HepG2 (cell line): ENCODE data around the gene SIX4. TPM values are rescaled to one million over a fixed set of nuclear protein-coding genes. Genes with fewer than 3 reads are reported as not detected.

ENCODE experiments used
- HDAC6 ChIP-seq: fragments of 200-600 bp; sonication (generic); IDR thresholded peaks from 2 replicates; pipeline ENCODE4 v1.7.0; 2017; ENCODE audit warnings: mild to moderate bottlenecking, antibody characterized with exemption, low read length, low read depth
- HOXA3 ChIP-seq: sonication (generic); formaldehyde crosslinking; IDR thresholded peaks from 2 replicates; pipeline ENCODE4 v1.5.0; 2020; ENCODE audit warnings: missing genetic modification reagents
- LBX2 ChIP-seq: sonication (generic); formaldehyde crosslinking; IDR thresholded peaks from 2 replicates; pipeline ENCODE4 v1.5.0; 2020; ENCODE audit warnings: missing genetic modification reagents, mild to moderate bottlenecking, borderline replicate concordance
- MAFG ChIP-seq: sonication (generic); formaldehyde crosslinking; IDR thresholded peaks from 2 replicates; pipeline ENCODE4 v1.5.1; 2020; ENCODE audit warnings: mild to moderate bottlenecking, missing genetic modification reagents
- MED13 ChIP-seq: sonication (generic); formaldehyde crosslinking; IDR thresholded peaks from 2 replicates; pipeline ENCODE4 v1.5.0; 2020; ENCODE audit warnings: missing genetic modification reagents
- MTF1 ChIP-seq: sonication (generic); formaldehyde crosslinking; IDR thresholded peaks from 2 replicates; pipeline ENCODE4 v1.5.0; 2020; ENCODE audit warnings: missing genetic modification reagents
- MXD3 ChIP-seq: IDR thresholded peaks from 2 replicates; pipeline ENCODE4 v1.6.1; 2016; ENCODE audit warnings: mild to moderate bottlenecking, missing biosample characterization, missing genetic modification reagents
- MYC ChIP-seq: sonication (generic); formaldehyde crosslinking; IDR thresholded peaks from 2 replicates; pipeline ENCODE4 v1.9.0; 2021; ENCODE audit warnings: missing genetic modification reagents, borderline replicate concordance
- NFKBIZ ChIP-seq: IDR thresholded peaks from 2 replicates; pipeline ENCODE4 v1.6.1; 2018; ENCODE audit warnings: missing genetic modification reagents, missing compliant biosample characterization
- NFYC ChIP-seq: IDR thresholded peaks from 2 replicates; pipeline ENCODE4 v1.6.1; 2016; ENCODE audit warnings: missing genetic modification reagents, missing compliant biosample characterization
- NR2F2 ChIP-seq: IDR thresholded peaks from 2 replicates; pipeline ENCODE4 v1.6.1; 2012; ENCODE audit warnings: low read depth, inconsistent platforms, borderline replicate concordance
- PHB2 ChIP-seq: fragments of 450-650 bp; IDR thresholded peaks from 2 replicates; pipeline ENCODE4 v1.6.1; 2018; ENCODE audit not compliant: partially characterized antibody
- PHF21A ChIP-seq: sonication (generic); formaldehyde crosslinking; IDR thresholded peaks from 2 replicates; pipeline ENCODE4 v1.5.0; 2020; ENCODE audit warnings: mild to moderate bottlenecking, missing genetic modification reagents
- RARG ChIP-seq: sonication (generic); formaldehyde crosslinking; IDR thresholded peaks from 2 replicates; pipeline ENCODE4 v1.4.0; 2020; ENCODE audit warnings: low read depth, mild to moderate bottlenecking, missing genetic modification reagents
- RCOR2 ChIP-seq: IDR thresholded peaks from 2 replicates; pipeline ENCODE4 v1.6.1; 2016; ENCODE audit warnings: missing biosample characterization, missing genetic modification reagents
- SP140L ChIP-seq: sonication (generic); formaldehyde crosslinking; IDR thresholded peaks from 2 replicates; pipeline ENCODE4 v1.4.0; 2020; ENCODE audit warnings: missing genetic modification reagents, borderline replicate concordance
- SP5 ChIP-seq: IDR thresholded peaks from 2 replicates; pipeline ENCODE4 v1.6.1; 2016; ENCODE audit warnings: low read depth, borderline replicate concordance
- TMF1 ChIP-seq: sonication (generic); formaldehyde crosslinking; IDR thresholded peaks from 2 replicates; pipeline ENCODE4 v1.8.1; 2022; ENCODE audit warnings: low read depth, missing genetic modification reagents
- ZFP37 ChIP-seq: sonication (generic); formaldehyde crosslinking; IDR thresholded peaks from 2 replicates; pipeline ENCODE4 v1.4.0; 2020; ENCODE audit warnings: missing genetic modification reagents, borderline replicate concordance
- ZNF12 ChIP-seq: sonication (generic); formaldehyde crosslinking; IDR thresholded peaks from 2 replicates; pipeline ENCODE4 v1.5.0; 2020; ENCODE audit warnings: missing genetic modification reagents
- ZNF256 ChIP-seq: sonication (generic); formaldehyde crosslinking; conservative IDR thresholded peaks from 2 replicates; pipeline ENCODE4 v1.4.0; 2020; ENCODE audit warnings: missing genetic modification reagents
- ZNF335 ChIP-seq: sonication (generic); formaldehyde crosslinking; IDR thresholded peaks from 2 replicates; pipeline ENCODE4 v1.4.0; 2020; ENCODE audit warnings: missing genetic modification reagents
- ZNF350 ChIP-seq: sonication (generic); formaldehyde crosslinking; IDR thresholded peaks from 2 replicates; pipeline ENCODE4 v1.4.0; 2020; ENCODE audit warnings: mild to moderate bottlenecking, low read depth, missing genetic modification reagents, borderline replicate concordance
- ZNF501 ChIP-seq: sonication (generic); formaldehyde crosslinking; IDR thresholded peaks from 2 replicates; pipeline ENCODE4 v1.5.1; 2020; ENCODE audit warnings: mild to moderate bottlenecking, moderate library complexity, missing genetic modification reagents
- ZZZ3 ChIP-seq: sonication (generic); formaldehyde crosslinking; IDR thresholded peaks from 2 replicates; pipeline ENCODE4 v1.4.0; 2020; ENCODE audit warnings: missing genetic modification reagents, mild to moderate bottlenecking, borderline replicate concordance
- polyA plus RNA-seq, 8 experiments: library from polyadenylated mRNA; depleted of rRNA in 3 of 8; stranded (reverse) in 7 of 8; unstranded in 1 of 8; fragments of >200 nt; fragmentation: Illumina TruSeq in 4 of 8; extraction: Trizol in 4 of 8; gene quantifications; 2 replicates each; pipeline versions ENCODE4 v1.2.1 to v1.2.3, GENCODE V29; 2011 to 2016; ENCODE audit warnings: low read depth in 4 of 8, missing spikeins in 1 of 8, mixed read lengths in 1 of 8; ENCODE audit not compliant: insufficient read depth in 1 of 8
- total RNA-seq, 5 experiments: library from RNA; depleted of rRNA; stranded (reverse); fragments of >200 nt; fragmentation: Illumina TruSeq; extraction: Trizol; gene quantifications; 2 replicates each; pipeline ENCODE4 v1.2.3, GENCODE V29; 2016; ENCODE audit warnings: low read depth in 1 of 5
- TF ChIP-seq, protein P1 (sequence below): sonication (generic); formaldehyde crosslinking; IDR thresholded peaks from 2 replicates; pipeline ENCODE4 v1.4.0; 2020; ENCODE audit warnings: missing genetic modification reagents
- TF ChIP-seq, protein P2 (sequence below): sonication (generic); formaldehyde crosslinking; IDR thresholded peaks from 2 replicates; pipeline ENCODE4 v1.8.0; 2022; ENCODE audit warnings: missing genetic modification reagents, mild to moderate bottlenecking, borderline replicate concordance
- TF ChIP-seq, protein P3 (sequence below): IDR thresholded peaks from 2 replicates; pipeline ENCODE4 v1.6.1; 2012; ENCODE audit warnings: inconsistent platforms
- TF ChIP-seq, protein P4 (sequence below): sonication (generic); formaldehyde crosslinking; IDR thresholded peaks from 2 replicates; pipeline ENCODE4 v1.8.0; 2022; ENCODE audit warnings: missing genetic modification reagents, mild to moderate bottlenecking, inconsistent platforms, borderline replicate concordance

The SIX4 gene
- total and polyA plus RNA-seq, 2 of the 13 experiments (the other 11 are each of a cell fraction or from before 2014, with no cell fraction given) = 5.0 to 6.0 TPM

GRCh38 chr14:60691383-60692113 lies 32.6 kb downstream of the SIX4 start (continued):
- TF ChIP-seq, protein P1, sequence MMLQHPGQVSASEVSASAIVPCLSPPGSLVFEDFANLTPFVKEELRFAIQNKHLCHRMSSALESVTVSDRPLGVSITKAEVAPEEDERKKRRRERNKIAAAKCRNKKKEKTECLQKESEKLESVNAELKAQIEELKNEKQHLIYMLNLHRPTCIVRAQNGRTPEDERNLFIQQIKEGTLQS = no peak
- TF ChIP-seq ZNF12 (CRISPR knock-in tag) (no peak), ZNF335 (CRISPR knock-in tag) (no peak), ZNF501 (CRISPR knock-in tag) (0 out of 2 replicates have a peak, but pooled peaks have one; percentile 37), MAFG (no peak), MED13 (CRISPR knock-in tag) (no peak), NFKBIZ (no peak), NFYC (no peak), PHB2 (no peak), PHF21A (CRISPR knock-in tag) (peak; percentile 46; the same call in 1 of the 2 replicates), LBX2 (CRISPR knock-in tag) (no peak), MYC (CRISPR knock-in tag) (no peak), NR2F2 (peak; percentile 79), ZNF256 (CRISPR knock-in tag) (no peak), SP5 (CRISPR knock-in tag) (no peak), RARG (CRISPR knock-in tag) (no peak), SP140L (CRISPR knock-in tag) (no peak), MTF1 (CRISPR knock-in tag) (no peak), HDAC6 (no peak), RCOR2 (CRISPR knock-in tag) (0 out of 2 replicates have a peak, but pooled peaks have one; percentile 38), ZZZ3 (no peak), ZFP37 (CRISPR knock-in tag) (no peak), MXD3 (no peak), TMF1 (CRISPR knock-in tag) (no peak), HOXA3 (CRISPR knock-in tag) (0 out of 2 replicates have a peak, but pooled peaks have one; percentile 47), ZNF350 (CRISPR knock-in tag) (no peak)
- TF ChIP-seq, protein P2, sequence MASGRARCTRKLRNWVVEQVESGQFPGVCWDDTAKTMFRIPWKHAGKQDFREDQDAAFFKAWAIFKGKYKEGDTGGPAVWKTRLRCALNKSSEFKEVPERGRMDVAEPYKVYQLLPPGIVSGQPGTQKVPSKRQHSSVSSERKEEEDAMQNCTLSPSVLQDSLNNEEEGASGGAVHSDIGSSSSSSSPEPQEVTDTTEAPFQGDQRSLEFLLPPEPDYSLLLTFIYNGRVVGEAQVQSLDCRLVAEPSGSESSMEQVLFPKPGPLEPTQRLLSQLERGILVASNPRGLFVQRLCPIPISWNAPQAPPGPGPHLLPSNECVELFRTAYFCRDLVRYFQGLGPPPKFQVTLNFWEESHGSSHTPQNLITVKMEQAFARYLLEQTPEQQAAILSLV (CRISPR knock-in tag) = no peak
- TF ChIP-seq, protein P3, sequence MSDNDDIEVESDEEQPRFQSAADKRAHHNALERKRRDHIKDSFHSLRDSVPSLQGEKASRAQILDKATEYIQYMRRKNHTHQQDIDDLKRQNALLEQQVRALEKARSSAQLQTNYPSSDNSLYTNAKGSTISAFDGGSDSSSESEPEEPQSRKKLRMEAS = peak; percentile 21; the same call in 1 of the 2 replicates
- TF ChIP-seq, protein P4, sequence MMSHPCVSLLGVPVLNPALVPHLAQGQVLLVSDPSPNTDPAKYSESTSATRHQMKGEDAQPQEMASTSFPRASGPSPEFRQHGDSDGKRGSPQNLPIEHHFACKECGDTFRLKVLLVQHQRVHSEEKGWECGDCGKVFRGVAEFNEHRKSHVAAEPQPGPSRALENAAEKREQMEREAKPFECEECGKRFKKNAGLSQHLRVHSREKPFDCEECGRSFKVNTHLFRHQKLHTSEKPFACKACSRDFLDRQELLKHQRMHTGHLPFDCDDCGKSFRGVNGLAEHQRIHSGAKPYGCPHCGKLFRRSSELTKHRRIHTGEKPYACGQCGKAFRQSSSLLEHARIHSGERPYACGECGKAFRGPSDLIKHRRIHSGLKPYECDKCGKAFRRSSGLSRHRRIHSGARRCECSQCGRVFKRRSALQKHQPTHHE (CRISPR knock-in tag) = no peak
